Subcutaneous abdominal adipose tissue (tissue), 5 donors: ENCODE measurements around the gene LITAF.
A peak's percentile ranks its signal among the peaks of the same experiment; 100 is the strongest.
"Not testable (repeated sequence)": the region's sequence is repeated elsewhere in the genome, so short reads cannot be mapped to it uniquely, and the experiment has no call there.

ENCODE experiments used
- H3K27ac ChIP-seq: one replicate; pipeline ENCODE4 v1.7.0; 2013; ENCODE audit warnings: low read depth, mild to moderate bottlenecking, inconsistent platforms, low read length, moderate library complexity
- H3K27me3 ChIP-seq, 5 donors: one replicate each; pipeline ENCODE4 v1.7.0; 2013; ENCODE audit warnings: low read length in 5 of 5, inconsistent platforms in 1 of 5; ENCODE audit not compliant: control insufficient read depth in 5 of 5, insufficient read depth in 4 of 5
- H3K36me3 ChIP-seq, 5 donors: one replicate each; pipeline ENCODE4 v1.7.0; 2013; ENCODE audit warnings: low read length in 5 of 5; ENCODE audit not compliant: control insufficient read depth in 5 of 5, insufficient read depth in 5 of 5
- H3K4me1 ChIP-seq, 5 donors: one replicate each; pipeline ENCODE4 v1.7.0; 2013; ENCODE audit warnings: low read length in 5 of 5, mild to moderate bottlenecking in 3 of 5, moderate library complexity in 1 of 5; ENCODE audit not compliant: control insufficient read depth in 5 of 5, insufficient read depth in 5 of 5
- H3K4me3 ChIP-seq, 5 donors: one replicate each; pipeline ENCODE4 v1.7.0; 2013; ENCODE audit warnings: low read length in 5 of 5, low read depth in 1 of 5
- H3K9ac ChIP-seq, 5 donors: one replicate each; pipeline ENCODE4 v1.7.0; 2013; ENCODE audit warnings: low read length in 5 of 5, mild to moderate bottlenecking in 4 of 5, moderate library complexity in 3 of 5
- H3K9me3 ChIP-seq, 5 donors: one replicate each; pipeline ENCODE4 v1.7.0; 2013; ENCODE audit warnings: low read length in 5 of 5; ENCODE audit not compliant: control insufficient read depth in 5 of 5
- donor health status: healthy.
- donor health status: healthy.
- donor health status: healthy.
- donor health status: healthy.
- donor health status: healthy.

Gene LITAF

DNA sequence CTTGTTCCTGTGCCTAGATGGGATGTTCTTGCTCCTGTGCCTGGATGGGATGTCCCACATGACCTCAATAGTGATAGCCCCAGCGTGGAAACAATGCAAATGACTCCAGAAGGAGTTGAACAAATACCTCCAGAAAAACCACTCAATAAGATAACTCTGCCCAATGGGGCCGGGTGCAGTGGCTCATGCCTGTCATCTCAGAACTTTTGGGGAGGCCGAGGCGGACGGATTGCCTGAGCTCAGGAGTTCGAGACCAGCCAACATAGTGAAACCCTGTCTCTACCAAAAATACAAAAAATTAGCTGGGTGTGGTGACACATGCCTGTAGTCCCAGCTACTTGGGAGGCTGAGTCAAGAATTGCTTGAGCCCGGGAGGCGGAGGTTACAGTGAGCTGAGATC, 15.2 kb upstream of the LITAF start:
- Histone ChIP-seq H3K9ac (no peak overlapping the region), H3K27me3 (no peaks in the 10 kb centered on the region), H3K9me3 (no peaks in the 10 kb centered on the region), H3K36me3 (no peaks in the 10 kb centered on the region), H3K4me3 (no peak overlapping the region), H3K4me1 (peaks cover 0 to 26% (median 9%) of the 10 kb centered on the region in 5 donors), H3K27ac (no peak overlapping the region)

DNA sequence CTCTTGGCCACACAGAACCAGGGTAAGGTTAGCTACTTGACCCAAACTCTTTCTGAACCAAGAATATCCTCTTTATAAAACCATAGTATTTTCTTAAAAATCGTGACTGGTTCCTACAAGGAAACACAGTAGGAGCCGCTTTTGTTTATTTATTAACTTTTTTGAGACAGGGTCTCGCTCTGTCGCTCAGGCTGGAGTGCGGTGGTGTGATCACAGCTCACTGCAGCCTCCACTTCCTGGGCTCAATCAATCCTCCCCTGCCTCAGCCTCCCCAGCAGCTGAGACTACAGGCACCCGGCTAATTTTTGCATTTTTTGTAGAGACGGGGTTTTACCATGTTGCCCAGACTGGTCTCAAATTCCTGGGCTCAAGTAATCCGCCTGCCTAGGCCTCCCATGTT, 14.7 kb upstream of the LITAF start:
- Histone ChIP-seq H3K27ac (no peak overlapping the region), H3K4me1 (peaks cover 0 to 29% (median 10%) of the 10 kb centered on the region in 5 donors)

DNA sequence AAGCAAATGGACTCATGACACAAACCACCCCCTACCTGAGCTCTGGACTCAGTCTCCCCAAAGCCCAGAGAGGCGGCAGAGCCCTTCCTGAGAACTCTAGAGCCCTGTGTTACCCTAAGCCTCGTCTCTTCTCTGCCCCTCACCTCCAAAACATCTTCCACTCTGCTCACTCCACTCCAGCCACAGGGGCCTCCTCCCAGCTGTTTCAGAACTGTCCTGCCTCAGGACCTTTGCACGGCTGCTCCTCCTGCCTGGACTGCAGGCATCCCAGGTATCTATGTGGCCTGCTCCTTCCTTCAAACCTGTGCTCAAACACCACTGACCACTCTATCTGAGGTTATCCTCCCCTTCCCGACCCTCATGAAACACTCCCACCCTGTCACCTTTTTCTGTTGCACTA, 12.9 kb upstream of the LITAF start:
- Histone ChIP-seq H3K4me1 (peaks cover 0 to 31% (median 10%) of the 10 kb centered on the region in 5 donors), H3K27me3 (no peaks in the 10 kb centered on the region), H3K27ac (no peak overlapping the region), H3K9ac (no peak overlapping the region), H3K9me3 (no peaks in the 10 kb centered on the region), H3K36me3 (no peaks in the 10 kb centered on the region), H3K4me3 (no peak overlapping the region)

More for the DNA sequence above, 14.7 kb upstream of the LITAF start:
- Histone ChIP-seq H3K4me3 (no peak overlapping the region), H3K9ac (no peak overlapping the region), H3K9me3 (no peaks in the 10 kb centered on the region), H3K36me3 (no peaks in the 10 kb centered on the region), H3K27me3 (no peaks in the 10 kb centered on the region)

- Histone ChIP-seq H3K36me3 (no peaks in the 10 kb centered on the region), H3K9me3 (no peaks in the 10 kb centered on the region), H3K4me1 (peaks cover 0 to 20% (median 5%) of the 10 kb centered on the region in 5 donors), H3K27me3 (no peaks in the 10 kb centered on the region), H3K27ac (no peak overlapping the region), H3K4me3 (no peak overlapping the region), H3K9ac (peak overlapping the region in 1 of 5 donors; percentile 35)
Measured at GRCh38 chr16:11597235-11598095, 10.7 kb upstream of the LITAF start.

DNA sequence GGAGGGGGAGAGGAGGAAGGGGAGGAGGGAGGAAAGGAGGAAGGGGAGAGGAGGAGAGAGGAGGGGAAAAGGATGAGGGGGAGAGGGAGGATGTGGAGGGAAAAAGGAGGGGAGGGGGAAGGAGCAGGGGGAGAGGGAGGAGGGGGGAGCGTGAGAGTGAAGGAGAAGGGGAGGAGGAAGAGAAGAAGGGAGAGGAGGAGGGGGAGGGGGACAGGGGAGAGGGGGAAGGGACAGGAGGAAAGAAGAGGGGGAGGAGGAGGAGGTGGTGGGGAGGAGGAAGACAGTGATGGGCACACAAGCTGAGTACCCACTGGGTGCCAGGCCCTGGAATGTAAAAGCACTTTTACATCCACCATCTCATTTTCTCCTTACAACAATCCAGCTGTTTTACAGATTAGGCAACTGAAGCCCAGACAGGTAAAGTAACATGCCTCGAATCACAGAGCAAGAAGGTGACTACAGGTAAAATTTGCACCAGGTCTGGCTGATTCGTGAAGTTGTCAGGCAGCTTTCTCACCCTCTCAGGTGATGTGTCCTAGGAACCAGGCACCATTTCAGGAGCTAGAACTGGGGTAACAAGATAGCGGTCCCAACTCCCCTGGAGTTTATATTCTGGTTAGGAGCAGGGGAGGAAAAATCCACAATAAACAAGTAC, 10.0 kb upstream of the LITAF start:
- Histone ChIP-seq H3K4me3 (no peak overlapping the region), H3K9me3 (no peaks in the 10 kb centered on the region), H3K4me1 (peaks cover 0 to 20% (median 5%) of the 10 kb centered on the region in 5 donors), H3K36me3 (no peaks in the 10 kb centered on the region), H3K27me3 (no peaks in the 10 kb centered on the region), H3K9ac (no peak overlapping the region), H3K27ac (no peak overlapping the region)

DNA sequence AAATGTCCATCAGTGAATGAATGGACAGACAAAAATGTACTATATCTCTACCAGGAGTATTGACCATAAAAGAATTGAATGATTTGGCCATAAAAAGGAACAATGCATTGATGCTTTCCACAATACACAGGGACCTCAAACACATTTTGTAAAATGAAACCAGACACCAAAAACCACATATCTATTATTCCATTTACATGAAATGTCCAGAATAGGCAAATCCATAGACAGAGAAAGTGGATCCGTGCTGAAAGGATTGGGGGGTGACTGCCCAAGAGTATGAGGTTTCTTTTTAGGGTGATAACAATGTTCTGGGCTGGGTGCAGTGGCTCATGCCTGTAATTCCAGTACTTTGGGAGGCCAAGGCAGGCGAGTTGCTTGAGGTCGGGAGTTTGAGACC, 6.9 kb upstream of the LITAF start:
- Histone ChIP-seq H3K27ac (no peak overlapping the region), H3K9me3 (no peaks in the 10 kb centered on the region), H3K27me3 (no peaks in the 10 kb centered on the region), H3K4me3 (no peak overlapping the region), H3K36me3 (no peaks in the 10 kb centered on the region), H3K9ac (no peak overlapping the region), H3K4me1 (peaks cover 0 to 23% (median 5%) of the 10 kb centered on the region in 5 donors)

GRCh38 chr16:11593076-11593475, 6.4 kb upstream of the LITAF start:
- H3K27ac ChIP-seq, H3K36me3 ChIP-seq: not testable (repeated sequence)
- H3K4me1 ChIP-seq = peaks cover 0 to 19% (median 5%) of the 10 kb centered on the region in 5 donors

DNA sequence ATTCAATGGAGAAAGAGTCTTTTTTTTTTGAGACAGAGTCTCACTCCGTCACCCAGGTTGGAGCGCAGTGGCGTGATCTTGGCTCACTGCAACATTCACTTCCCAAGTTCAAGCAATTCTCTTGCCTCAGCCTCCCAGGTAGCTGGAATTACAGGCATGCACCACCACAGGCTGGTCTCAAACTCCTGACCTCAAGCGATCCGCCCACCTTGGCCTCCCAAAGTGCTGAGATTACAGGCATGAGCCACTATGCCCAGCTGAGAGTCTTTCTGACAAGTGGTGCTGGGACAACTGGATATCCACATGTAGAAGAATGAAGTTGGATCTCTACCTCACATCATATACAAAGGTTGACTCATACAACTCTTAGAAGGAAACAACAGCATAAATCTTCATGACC, 4.9 kb upstream of the LITAF start:
- H3K36me3 ChIP-seq, H3K27me3 ChIP-seq, H3K27ac ChIP-seq, H3K4me3 ChIP-seq, H3K9ac ChIP-seq, H3K9me3 ChIP-seq: not testable (repeated sequence)
- H3K4me1 ChIP-seq = peaks cover 0 to 24% (median 6%) of the 10 kb centered on the region in 5 donors

More at GRCh38 chr16:11593076-11593475, 6.4 kb upstream of the LITAF start:
- H3K4me3 ChIP-seq, H3K27me3 ChIP-seq, H3K9me3 ChIP-seq, H3K9ac ChIP-seq: not testable (repeated sequence)

DNA sequence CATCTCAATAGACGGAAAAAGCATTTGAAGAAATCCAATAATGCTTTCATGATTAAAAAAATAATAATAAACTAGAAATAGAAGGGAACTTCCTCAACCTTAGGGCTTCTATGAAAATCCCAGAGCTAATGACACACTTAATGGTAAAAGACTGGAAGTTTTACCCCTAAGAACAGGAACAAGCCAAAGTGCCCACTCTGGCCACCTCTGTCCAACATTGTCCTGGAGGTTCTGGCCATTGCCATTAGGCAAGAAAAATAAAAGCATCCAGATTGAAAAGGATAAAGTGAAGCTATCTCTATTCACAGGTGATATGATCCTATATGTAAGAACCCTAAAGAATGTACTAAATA, 2.5 kb upstream of the LITAF start:
- no peak overlapping the region for H3K9ac ChIP-seq
- H3K27ac ChIP-seq = no peak overlapping the region
- H3K4me1 ChIP-seq = peaks cover 2 to 33% (median 25%) of the 10 kb centered on the region in 5 donors
- H3K9me3 ChIP-seq = no peaks in the 10 kb centered on the region
- no peaks in the 10 kb centered on the region for H3K27me3 ChIP-seq
- no peak overlapping the region for H3K4me3 ChIP-seq
- H3K36me3 ChIP-seq = no peaks in the 10 kb centered on the region
